HG03565 (cell line): Measurements from ENCODE around the gene MGMT.

Experiments
- ATAC-seq: cut with Tn5 transposase; IDR thresholded peaks from one replicate; pipeline ENCODE4 v1.9.1; 2021; ENCODE audit warnings: mild to moderate bottlenecking, moderate library complexity; ENCODE audit not compliant: unreplicated experiment

The MGMT gene

GRCh38 chr10:129768437-129769355 lies 301.7 kb downstream of the MGMT start:
- no peak for ATAC-seq

DNA sequence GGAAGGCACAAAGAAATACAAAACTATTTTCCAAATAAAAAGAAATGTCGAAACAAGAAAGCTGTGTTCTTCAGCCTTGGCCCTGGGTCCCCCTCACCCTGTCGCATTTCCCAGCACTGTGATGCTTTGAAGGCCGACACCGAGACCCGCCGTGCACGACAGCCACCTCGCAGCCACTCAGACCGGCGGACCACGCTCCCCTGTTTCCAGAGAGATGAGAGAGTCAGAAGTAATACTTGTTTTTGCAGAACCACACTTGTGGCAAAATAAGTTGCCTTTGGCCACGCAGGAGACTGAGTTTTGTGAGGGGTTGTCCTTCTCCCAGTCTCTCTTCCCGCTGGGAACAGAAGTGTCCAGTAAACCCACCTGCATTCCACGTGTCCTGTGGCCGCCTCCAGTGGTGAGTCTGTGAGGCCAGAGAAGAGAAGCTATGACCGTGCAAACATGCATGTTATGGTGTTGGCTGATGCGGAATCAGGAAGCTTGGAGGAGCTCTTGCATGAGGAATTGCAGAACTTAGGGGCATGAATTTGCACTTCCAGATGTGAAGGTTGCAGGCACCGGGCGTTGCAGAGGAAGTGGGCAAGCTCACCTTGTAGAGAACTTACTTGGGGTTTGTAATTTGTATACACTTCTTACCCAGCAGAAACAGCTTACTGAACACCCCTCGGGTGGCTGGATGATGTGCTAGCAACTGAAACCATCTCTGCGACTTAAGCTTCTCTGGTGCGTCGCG lies 302.5 kb downstream of the MGMT start:
- ATAC-seq: no peak

DNA sequence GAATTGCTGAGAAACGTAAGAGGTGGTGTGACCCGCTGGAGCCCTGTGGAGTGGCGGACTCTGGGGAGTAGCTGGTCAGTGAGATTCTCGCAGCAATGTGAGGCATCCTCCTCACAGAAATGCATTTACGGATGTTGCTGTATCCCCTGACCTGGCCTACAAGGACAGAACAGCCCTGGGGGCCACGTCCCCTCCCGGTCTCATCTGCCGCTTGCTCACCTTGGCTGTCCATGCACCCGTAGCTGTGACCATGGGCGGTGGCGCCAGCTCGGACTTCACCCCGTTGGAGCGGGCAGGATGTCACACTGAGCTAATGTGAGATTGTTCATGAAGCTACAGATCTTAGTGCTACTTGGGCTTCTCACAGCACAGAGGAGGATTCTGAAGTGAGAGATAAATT lies 303.2 kb downstream of the MGMT start:
- ATAC-seq: no peak

DNA sequence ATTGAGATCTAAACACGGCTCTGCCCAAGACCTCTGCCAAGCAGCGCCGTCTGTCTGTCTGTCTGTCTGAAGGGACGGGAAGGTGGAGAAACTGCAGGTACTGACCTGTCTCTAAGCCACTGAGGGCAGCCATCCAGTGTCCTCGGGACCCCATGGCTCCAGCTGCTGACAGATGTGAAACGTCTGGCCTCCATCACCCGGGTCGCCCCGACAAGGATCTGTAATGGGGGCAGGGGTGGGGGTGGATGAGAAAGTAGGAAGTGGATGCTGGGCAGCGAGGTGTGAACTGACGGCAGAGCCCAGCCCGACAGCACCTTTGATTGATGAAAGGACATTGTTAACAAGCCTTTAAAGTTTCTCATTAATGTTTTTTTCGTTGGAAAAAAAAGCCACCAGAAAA lies 304.0 kb downstream of the MGMT start:
- no peak for ATAC-seq

DNA sequence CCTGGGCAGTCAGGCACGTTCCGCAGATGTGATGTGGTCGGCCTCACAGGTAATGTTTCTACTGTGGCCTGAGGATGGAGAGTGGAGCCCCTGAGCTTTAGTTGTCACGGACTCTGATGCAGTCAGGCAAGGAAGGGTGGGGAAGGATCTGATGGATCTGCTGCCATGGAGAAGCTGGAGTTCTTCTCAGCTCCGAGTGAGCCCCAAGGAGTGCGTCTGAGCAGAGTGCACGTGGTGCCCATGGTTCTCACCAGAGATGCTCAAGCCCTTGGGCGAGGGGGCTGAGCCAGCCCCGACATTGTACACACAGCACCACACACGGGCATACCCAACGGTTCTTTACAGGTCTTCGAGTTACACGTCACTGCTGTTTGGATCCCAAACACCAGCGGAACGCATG lies 304.5 kb downstream of the MGMT start:
- no peak for ATAC-seq

GRCh38 chr10:129771991-129772431 lies 305.0 kb downstream of the MGMT start:
- no peak for ATAC-seq

DNA sequence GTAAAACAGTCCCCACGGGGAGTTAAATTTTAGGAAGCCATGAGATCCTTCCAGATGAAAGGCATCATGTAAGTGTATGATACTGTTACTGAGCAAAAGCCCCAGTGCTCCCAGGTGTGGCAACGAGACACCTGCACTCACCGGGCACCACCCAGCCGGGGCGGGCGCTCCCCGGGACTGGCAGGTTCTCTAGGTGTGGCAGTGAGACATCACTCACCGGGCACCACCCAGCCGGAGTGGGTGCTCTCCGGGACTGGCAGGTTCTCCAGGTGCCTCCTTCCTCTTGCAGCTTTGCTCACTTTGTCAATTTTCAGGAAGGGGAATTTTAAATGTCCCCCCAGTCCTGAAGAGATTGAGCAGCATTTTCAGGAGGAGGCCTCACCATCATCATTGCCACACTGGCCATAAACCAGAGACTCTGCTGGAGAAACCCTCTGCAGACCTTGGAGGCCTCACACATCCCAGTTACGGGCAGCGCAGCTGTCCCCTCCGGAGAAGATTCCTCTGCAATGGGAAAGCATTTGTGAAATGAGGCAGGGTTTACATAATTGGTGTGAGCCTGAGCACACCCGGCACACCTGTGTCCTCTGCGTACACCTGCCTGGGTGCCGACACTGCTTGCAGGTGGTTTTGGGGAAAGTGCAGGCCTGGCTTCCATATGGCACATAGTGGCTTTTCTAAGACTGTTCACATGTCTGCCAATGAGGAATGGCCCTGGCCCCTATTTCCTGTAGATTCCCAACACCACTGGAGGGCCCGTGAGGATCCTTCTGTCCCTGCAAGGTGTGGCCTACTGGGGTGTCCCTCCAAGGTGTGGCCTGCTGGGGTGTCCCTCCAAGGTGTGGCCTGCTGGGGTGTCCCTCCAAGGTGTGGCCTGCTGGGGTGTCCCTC lies 305.7 kb downstream of the MGMT start:
- no peak for ATAC-seq

DNA sequence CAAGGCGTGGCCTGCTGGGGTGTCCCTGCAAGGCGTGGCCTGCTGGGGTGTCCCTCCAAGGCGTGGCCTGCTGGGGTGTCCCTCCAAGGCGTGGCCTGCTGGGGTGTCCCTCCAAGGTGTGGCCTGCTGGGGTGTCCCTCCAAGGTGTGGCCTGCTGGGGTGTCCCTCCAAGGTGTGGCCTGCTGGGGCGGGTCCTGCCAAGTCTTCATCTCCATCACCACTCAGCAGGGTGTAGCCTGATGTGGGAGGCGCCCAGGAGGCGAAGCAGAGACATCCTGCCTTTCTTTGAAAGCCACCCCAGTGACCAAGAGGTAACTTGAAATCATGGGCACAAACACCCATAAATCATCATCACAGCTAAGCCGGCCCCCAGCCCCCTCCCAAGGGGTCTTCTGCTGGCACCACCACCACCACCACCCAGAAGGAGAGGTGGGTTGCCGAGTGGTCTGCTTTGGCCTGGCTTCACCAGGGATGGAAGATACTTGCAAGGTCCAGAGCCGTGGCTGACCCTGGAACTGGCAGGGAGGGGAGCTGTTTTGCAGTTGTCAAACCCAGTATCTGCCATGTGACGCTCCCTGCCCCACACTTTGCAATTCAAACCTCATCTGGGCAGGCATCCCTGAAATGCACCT lies 306.4 kb downstream of the MGMT start:
- ATAC-seq: no peak

DNA sequence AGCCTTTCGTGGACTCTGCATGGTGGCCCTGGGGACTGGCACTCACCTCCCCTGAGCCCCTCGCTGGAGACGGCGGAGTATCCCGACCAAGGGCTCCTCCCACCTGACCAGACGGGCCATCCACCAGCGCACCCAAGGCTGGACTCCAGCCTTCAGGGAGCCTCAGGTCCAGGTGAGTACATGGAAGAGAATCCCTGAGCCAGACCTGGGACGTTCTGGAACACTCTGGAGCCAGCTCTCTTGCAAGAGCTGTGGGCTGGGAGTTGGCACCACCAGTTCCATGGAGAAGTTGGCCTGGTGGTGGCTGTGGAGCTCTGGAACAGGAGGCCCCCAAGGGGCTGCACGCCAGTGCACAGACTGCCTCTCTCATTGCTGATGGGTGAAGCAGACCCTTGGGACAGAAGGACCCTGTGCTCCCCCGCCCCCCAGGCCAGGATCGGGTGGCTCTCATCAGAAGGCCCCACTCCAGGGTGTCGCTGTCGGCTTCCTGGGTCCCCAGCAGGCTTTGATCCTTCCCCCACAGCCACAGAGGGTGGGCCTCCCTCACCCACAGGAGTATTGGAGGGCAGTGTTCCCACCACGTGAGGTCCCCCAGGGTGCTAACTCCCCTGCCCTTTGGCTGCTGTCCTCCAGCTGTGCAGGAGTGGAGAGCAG lies 307.2 kb downstream of the MGMT start:
- ATAC-seq: no peak

GRCh38 chr10:129774736-129775401 lies 307.8 kb downstream of the MGMT start:
- no peak for ATAC-seq

DNA sequence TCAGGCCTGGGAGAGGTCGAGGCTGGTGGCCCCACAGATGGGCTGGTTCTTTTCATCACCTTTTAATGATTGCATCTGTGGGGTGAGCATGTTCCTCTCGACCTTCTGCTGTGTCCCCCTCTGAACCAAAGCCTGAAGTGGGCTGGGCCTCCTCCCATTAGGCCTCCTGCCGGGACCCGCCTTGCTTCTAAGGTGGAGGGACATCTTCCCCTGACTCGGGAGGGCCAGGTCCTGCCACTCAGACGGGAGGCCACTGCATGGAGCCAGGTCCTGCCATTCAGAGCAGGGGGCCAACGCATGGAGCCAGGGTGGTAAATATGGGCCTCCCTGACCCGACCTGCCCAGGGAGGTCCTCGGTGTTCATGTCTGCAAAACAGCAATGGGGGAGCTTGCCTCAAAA lies 308.6 kb downstream of the MGMT start:
- ATAC-seq: no peak

- ATAC-seq: no peak
Observed at GRCh38 chr10:129777687-129778086, 310.6 kb downstream of the MGMT start.

DNA sequence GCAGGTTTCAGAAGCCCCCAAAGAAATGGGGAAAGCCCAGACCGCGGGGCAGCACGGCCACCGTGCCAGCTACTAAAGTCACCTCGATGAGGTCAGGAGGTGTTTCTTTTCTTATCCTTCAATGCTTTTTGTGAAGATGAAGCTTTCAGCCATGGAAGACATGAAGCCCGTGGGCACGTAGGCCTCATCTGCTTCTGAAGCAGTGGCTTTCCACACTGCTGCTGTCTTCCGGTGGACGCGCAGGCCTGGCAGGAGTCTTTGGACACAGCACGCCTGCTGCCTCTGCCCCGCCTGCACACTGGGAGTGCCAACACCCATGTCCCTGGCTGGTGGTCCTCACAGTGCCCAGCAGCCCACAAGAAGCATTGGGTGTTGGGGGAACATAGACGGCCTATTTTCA lies 311.5 kb downstream of the MGMT start:
- no peak for ATAC-seq

GRCh38 chr10:129779126-129780111 lies 312.4 kb downstream of the MGMT start:
- ATAC-seq: no peak

DNA sequence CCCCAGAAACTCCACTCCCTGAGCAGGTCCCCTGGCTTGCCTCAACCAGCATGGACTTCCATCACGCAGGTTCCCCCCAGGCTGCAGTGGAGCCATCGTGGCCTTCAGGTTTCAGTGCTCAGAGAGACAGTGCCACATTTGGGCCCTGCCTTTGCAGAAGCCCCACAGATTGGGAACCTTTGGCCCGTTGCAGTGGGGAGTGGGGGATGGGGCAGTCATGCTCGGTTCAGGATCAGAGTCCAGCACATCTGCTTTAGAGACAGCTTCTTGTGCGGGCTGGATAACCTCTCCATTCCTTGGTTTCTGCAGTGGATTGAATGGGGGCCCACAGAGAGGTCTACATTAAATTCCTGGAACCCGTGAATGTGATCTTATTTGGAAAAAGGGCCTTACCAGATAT lies 313.2 kb downstream of the MGMT start:
- no peak for ATAC-seq

GRCh38 chr10:129780901-129781795 lies 314.1 kb downstream of the MGMT start:
- no peak for ATAC-seq

DNA sequence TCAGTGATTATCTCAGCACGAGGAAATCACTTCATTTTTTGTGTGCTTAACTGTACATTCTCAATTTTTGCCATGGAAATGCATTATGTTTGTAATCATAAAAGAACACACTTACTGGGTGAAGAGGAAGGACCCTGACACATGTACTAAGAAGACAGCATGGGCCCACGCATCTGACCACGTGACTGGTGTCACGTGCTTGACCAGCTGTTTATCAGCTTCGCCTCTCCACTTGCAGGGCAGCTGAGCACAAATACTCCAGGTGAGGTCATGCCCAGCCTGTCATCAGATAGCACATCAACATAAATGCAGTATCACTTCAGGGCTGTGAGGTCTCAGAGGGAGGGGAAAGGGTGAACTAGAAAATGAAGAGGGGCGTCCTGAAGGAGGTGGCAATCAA lies 317.2 kb downstream of the MGMT start:
- no peak for ATAC-seq
